NCI-H128 (cell line): Measurements from ENCODE around the gene MARK2.
"Not testable (repeated sequence)": the region's sequence is repeated elsewhere in the genome, so short reads cannot be mapped to it uniquely, and the experiment has no call there.

Source experiments
- DNase-seq: peaks from one replicate; lab custom pipeline; 2025; ENCODE audit not compliant: unreplicated experiment; lab: John Stamatoyannopoulos, UW

MARK2 gene

DNA sequence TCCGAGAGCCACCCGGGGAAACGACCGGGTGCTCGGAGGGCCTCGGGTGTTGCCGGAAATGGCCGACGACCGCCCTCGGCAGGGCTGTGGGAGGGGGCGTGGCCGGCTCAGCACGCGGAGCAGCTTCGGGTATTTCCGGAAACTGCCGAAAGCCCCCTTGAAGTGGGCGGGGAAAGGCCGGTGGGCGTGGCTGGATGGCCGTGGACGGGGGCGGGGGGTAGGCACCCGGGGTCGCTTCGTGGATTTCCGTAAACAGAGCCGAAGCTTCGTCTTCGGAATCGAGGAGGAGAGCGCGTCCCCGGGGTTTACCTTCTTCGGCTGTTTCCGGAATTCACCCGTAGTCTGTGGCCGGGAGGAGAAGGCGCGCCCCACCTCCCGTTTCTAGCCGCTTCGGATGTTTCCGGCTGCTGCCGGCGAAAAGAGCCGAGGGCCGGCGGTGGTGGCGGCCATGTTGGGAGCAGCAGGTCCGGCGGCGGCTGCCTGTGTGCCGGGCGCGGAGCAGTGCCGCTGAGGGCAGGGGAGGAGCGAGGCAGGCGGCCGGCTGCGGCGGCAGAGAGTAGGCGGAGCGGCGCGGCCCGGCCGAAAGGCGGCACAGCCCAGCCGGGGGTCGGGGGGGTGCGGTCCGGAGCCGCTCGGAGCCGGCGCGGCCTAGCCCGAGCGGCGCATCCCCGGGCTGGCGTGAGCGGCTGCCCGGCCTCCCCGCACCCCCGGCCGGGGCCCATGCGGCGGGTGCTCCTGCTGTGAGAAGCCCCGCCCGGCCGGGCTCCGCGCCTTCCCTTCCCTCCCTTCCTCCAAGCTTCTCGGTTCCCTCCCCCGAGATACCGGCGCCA, at the start of gene MARK2:
TSS of gene MARK2 (plus strand) at position 433 of the 830 bp plus-strand sequence. CDS start at position 830, 397 bp downstream.
- DNase-seq, result peak; percentile 100

DNA sequence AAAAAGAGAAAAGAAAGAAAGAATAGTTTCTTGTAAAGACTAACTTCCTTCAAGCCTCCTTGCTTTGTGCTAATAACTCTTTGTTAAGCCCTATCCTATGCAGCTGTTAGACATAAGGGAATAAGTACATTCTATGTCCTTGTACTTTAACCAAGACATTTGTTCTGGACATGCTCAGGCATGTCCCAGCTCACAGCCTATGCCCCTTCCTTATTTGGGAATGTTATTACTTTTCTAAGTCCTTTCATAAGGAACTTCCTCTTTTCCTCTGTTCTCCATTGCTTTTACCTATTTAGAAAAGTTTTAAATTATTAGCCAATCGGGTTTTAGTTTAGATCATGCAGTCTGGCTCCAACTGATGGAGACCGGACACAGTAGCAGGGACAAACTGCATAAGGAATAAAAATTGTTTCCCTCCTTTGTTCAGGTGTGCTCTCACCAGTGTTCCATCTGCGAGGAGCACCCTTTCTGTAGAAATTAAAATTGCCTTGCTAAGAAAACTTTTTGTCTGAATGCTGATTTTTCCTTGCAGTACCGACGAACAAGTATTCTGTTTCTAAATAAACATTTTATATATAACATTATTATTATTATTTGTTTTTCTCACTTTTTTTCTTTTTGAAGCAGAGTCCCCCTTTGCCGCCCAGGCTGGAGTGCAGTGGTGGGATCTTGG, 47.3 kb upstream of the MARK2 start:
- no peak for DNase-seq

DNA sequence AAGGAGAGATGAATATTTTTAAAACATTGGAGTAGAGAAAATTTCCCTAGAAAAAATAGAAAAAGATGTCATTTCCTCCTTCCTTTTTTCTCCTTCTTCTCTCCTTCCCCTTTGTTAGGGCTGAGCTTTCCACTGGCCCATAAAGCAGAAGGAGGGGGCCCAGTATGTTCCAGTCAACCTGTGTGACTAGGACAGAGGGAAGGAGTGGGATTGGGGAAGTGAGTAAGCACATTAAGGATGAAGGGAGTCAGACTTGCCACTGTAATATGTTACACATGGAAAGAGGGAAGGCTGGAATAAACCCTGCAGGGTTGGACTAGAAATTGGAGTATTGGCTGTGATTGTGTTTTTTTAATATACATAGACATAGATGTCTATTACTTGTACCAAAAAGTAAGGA, 45.7 kb upstream of the MARK2 start:
- no peak for DNase-seq

DNA sequence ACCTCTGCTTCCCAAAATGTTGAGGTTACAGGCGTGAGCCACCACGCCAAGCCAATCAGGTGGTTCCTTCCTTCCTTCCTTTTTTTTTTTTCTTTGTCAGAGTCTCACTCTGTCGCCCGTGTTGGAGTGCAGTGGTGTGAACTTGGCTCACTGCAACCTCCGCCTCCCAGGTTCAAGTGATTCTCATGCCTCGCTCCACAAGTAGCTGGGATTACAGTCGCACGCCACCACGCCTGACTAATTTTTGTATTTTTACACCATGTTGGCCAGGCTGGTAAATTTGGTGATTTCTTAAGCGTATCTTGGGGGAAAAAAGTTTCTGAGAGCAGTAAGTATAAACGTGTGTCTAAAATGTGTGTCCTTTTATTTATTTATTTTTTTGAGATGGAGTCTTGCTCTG, 43.8 kb upstream of the MARK2 start:
- no peak for DNase-seq

DNA sequence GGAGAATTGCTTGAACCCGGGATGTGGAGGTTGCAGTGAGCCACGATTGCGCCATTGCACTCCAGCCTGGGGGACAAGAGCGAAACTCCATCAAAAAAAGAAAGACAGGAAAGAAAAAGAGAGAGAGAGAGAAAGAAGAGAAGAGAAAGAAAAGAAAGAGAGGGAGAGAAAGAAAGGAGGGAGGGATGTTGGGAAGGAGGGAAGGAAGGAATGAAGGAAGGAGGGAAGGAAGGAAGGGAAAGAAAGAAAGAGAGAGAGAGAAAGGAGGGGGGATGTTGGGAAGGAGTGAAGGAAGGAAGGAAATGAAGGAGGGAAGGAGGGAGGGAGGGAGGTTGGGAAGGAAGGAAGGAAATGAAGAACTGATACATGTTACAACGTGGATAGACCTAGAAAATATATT, 38.0 kb upstream of the MARK2 start:
- no peak for DNase-seq

DNA sequence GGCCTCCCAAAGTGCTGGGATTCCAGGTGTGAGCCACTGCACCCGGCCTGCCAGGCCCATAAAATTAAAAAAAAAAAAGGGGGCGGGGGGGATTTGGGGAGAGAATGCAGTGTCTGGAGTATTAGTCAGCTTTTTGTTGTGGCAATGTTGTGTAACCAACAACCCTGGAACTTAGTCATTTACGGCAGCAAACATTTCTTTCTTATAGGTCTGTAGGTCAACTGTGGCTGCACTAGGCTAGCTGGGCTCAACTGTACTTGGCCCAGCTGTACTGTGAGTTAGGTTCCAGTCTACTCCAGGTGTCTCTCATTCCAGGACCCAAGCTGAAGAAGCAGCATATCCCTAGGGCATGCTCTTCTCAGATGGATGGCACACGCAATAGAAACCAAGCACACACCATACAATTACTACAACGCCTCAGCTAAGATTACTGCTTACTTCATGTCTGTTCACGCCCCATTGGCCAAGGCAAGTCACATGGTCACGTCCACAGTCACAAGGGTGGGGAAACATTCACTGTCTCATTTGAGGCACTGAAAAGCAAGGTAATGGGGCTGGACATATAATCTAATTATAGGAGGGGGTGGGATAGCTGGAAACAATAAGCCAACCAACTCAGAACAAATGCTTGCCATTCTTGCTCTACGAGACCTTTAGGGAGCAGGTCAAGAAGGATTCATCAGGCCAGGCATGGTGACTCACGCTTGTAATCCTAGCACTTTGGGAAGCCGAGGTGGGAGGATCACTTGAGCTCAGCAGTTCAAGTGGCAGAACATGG, 36.1 kb upstream of the MARK2 start:
- DNase-seq, result no peak

DNA sequence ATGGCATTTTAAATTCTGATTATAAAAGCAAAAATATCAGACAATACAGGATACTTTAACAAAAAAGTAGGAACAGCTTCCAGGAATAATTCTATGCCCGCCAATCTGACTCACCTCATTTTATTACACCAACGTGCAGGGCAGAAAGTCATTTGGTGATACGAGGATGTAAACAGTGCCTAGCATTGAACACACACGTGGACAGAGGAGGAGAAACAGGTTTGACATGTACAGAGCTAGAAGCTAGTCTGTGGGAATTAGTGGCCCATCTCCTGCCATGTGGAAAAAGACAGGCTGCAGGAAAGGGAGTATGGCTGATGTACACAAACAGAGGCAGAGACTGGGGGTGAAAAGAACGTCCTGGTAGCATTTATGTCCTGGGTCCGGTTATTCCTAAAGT, 34.7 kb upstream of the MARK2 start:
- DNase-seq, result no peak

DNA sequence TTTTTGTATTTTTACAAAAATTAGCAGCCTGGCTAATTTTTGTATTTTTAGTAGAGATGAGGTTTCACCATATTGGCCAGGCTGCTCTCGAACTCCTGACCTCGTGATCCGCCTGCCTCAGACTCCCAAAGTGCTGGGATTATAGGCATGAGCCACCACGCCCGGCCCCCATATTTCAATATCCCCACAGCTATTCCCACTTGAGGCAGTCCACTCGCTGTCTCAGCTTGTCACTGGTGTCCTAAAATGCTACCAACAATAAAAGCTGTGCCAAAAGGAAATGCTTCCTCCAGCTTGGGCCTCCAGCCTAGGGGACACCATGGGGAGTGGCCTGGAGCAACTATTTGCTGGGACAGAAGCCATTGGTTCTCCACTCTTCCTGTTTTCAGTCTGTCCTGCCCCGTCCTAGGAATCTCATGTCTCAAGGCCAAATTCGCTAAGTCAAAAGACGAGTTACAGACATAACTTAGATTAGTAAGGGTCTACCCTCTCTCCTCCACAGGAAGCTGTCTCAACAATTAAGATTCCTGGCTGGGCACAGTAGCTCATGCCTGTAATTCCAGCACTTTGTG, 33.0 kb upstream of the MARK2 start:
- no peak for DNase-seq

DNA sequence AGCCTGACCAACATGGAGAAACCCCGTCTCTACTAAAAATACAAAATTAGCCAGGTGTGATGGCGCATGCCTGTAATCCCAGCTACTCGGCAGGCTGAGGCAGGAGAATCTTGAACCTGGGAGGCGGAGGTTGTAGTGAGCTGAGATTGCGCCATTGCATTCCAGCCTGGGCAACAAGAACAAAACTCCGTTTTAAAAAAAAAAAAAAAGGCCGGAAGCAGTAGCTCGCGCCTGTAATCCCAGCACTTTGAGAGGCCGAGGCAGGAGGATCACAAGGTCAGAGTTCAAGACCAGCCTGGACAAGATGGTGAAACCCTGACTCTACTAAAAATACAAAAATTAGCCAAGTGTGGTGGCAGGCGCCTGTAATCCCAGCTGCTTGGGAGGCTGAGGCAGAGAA, 28.5 kb upstream of the MARK2 start:
- DNase-seq, result not testable (repeated sequence)

DNA sequence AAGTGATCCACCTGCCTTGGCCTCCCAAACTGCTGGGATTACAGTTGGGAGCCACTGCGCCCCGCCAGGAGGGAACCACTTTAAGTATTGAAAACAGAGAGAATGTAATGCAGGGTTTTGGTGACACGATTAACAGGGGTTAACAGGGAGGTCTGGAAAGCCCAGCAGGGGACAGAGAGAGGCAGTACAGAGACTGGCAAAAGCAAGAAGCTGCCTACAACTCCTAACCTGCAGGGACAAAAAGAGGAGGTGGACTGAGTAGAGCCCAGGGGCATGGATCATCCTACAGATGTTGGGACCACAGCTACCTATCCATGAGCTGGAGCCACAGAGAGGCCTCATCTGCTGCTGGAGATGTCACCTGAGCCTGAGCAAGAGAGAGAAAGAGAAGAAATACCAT, 27.4 kb upstream of the MARK2 start:
- DNase-seq, result no peak

DNA sequence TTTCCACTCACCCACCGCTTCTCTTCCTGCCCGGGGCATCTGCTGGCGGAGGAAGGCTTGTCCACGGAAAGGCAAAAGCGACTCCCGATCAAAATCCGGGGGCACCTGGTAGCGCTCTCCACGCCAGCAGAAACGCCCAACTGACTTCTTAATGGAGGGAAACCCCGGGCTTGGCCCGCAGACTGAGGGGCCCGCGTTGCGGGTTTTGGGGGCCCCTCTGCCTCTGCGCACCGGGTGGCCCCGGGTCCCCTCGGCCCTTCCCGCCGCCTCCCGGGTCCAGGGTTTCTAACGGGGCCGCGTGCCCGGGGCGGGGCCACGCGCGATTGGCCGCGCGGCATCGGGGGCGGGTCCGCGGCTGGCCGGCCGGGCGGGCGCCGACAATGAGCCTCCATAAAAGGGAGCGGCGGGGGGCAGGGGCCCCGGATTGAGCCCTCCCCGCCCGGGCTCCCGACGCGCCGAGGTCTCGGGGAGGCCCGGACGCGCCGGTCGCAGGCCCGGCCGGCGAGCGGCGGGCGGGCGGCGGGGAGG, 25.8 kb upstream of the MARK2 start, which contains the start of gene SPINDOC:
TSS of gene SPINDOC (plus strand) at position 422 of the 528 bp plus-strand sequence. CDS start 231 bp downstream, outside the sequence.
- DNase-seq, result peak; percentile 66

DNA sequence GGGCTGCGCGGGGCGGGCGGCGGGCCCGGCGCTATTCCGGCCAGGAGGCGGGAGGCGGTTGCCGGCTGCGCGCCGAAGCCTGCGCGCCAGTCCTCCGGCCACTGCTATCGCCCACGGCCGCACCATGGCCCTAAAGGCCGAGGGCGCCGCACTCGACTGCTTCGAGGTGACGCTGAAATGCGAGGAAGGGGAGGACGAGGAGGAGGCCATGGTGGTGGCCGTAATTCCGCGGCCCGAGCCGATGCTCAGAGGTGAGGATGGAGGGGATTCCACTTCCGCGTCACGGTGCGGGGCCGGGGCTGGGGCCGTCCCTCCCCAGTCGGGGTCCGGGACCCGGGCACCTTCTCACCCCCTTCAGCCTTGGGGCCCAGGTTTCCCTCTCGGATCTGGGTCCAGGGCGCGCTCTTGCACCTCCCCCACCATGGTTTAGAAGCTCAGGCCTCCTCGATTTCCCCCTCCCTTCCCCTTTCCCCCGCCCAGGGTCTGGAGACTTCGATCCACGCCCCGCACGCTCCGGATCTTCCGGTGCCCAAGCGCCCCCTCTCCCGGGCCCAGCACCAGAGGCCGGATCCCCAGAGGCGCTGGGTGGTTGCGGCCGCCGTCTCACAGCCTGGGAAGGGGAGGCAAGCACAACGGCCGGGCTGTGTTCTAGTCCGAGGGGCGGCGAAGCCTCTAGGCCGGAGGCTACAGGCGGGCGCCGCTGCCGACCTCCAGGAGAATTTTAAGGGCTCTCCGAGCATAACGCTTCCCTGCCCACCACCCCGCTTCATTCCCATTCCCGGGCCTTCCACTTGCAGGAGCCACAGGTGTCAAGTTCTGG, 25.1 kb upstream of the MARK2 start:
- no peak for DNase-seq

DNA sequence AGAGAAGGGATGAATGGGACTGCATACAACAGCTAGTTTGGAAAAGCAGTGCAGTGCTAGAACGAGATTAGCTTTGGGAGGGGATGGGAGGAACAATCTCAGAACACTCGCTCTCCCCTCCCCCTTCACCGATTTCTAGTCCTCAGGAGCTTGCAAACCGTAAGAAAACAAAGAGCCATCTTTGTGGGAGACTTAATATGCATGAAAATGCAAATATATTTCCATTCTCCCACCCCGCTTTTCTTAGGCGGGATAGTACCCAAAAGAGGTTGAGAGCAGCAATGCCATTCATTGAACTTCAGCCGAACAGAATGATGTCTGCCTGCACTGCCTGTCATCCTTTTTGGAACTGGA, 24.6 kb upstream of the MARK2 start:
- no peak for DNase-seq

DNA sequence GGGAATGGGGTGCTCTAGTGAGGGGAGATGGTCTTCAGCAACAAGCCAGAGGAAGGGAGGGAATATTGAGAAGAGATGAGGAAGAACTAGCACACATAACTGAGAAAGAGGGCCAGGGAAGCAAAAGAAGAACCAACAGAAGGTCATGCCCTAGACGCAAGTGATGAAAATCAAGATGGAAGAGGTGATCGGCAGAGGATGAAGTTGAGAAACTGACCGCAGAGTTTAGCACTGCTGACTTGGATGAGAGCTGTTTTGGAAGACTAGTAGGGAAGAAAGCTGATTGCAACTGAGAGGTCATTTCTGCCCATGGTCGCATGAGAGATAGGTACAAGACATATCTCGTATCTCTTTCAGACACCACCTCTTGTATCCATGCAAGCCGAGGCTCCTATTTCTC, 22.7 kb upstream of the MARK2 start:
- DNase-seq, result no peak

DNA sequence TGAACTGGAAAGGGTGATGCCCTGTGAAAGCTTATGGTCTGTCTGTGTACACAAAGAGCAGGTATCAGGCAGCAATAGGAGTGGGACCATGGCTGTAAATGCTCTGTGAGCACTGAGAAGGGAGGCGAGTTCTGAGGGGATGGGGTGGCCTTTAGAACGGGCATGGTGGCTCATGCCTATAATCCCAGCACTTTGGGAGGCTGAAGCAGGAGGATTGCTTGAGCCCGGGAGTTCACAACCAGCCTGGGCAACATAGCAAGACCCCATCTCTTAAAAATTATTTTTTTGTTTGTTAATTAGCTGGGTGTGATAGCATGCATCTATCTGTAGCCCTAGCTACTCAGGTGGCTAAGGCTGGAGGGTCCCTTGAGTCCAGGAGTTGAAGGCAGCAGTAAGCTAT, 22.2 kb upstream of the MARK2 start:
- DNase-seq, result no peak

DNA sequence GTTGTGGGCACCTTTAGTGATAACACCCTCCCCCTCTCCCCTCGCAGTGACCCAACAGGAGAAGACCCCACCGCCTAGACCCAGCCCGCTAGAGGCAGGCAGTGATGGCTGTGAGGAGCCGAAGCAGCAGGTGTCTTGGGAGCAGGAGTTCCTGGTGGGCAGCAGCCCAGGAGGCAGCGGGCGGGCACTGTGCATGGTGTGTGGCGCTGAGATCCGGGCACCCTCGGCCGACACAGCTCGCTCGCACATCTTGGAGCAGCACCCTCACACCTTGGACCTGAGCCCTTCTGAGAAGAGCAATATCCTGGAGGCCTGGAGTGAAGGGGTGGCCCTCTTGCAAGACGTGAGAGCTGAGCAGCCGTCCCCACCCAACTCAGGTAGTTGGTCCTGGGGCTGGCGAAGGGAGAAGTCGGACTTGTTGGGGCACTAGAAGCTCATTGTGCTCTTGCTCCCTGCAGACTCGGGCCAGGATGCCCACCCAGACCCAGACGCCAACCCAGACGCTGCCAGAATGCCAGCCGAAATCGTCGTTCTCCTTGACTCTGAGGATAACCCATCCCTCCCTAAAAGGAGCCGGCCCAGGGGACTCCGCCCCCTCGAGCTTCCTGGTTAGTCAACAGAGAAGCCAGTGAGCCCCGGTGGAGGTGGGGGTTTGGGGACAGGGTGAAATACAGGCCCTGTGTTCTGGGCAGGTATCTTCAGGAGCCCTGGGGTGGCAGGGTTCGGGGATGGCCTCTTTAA, 21.0 kb upstream of the MARK2 start:
- no peak for DNase-seq

DNA sequence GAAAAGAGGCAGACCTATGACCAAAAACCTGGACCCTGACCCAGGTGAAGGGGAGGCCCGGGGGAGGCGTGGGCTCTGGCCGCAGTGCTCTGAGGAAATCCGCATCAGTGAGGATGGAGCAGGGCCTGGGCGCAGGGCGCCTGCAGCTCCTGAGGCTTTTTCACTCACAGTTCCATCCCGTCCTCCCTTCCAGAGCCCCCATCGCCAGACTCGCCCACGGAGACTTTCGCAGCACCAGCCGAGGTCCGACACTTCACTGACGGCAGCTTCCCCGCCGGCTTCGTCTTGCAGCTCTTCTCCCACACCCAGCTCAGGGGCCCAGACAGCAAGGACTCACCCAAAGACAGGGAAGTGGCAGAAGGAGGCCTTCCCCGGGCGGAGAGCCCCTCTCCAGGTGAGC, 20.3 kb upstream of the MARK2 start:
- no peak for DNase-seq

DNA sequence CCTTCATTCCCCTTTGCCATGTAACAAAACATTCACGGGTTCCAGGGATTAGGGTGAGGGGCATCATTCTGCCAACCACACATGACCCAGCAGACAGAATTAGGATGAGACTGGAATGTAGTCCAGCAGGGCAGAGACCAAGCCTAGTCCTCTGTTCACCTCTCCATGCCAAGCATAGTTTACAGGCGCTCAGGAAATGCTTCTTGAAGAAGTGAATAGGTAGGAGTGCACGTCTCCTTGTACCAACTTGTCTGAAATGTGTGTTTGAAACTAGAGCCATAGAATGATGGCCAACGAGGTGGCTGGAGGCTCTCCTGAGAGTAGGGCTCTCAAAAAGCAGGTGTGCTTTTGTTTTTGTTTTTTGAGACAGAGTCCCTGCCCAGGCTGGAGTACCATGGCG, 17.5 kb upstream of the MARK2 start:
- no peak for DNase-seq

DNA sequence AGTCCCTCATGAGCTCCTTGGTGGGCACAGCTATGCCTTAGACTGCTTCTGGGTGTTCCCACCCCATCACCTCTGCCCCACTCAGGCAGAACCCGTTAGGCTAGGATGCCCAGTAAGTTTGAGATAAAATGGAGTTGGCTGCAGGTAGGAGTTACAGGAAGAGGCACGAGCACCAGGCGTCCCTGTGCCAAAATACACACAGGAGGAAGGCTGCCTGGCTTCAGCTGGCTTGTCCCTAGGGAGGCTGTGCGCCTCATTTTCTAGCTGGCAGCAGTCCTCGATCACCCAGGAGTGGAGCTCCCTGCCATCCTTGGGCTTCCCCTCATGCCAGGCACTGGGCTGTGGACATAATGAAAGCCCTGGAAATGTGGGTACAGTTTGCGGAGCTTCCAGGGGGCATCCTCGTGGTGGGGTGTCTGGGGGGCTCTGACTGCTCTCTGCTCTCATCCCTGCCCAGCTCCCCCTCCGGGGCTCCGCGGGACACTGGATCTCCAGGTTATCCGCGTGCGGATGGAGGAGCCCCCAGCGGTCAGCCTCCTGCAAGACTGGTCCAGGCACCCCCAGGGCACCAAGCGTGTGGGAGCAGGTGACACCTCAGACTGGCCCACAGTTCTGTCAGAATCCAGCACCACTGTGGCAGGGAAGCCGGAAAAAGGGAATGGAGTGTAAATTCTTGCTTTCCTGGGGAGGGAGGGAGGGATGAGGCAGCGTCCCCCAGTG, 12.3 kb upstream of the MARK2 start:
- DNase-seq, result no peak
